NCI-H226 (cell line): Measurements from ENCODE around the gene PLIN4.

Source experiments
- DNase-seq: peaks from one replicate; pipeline ENCODE4 v3.0.0-alpha.2; 2015

PLIN4 gene

GRCh38 chr19:4452230-4452990, 65.9 kb downstream of the PLIN4 start:
- no peak for DNase-seq
